Measurements from ENCODE around the gene IFITM5.
"Not testable (repeated sequence)": the region's sequence is repeated elsewhere in the genome, so short reads cannot be mapped to it uniquely, and the experiment has no call there.

The IFITM5 gene

GRCh38 chr11:311013-311748 is 11.9 kb upstream of the IFITM5 start:
- not testable (repeated sequence) for DNase-seq

DNA sequence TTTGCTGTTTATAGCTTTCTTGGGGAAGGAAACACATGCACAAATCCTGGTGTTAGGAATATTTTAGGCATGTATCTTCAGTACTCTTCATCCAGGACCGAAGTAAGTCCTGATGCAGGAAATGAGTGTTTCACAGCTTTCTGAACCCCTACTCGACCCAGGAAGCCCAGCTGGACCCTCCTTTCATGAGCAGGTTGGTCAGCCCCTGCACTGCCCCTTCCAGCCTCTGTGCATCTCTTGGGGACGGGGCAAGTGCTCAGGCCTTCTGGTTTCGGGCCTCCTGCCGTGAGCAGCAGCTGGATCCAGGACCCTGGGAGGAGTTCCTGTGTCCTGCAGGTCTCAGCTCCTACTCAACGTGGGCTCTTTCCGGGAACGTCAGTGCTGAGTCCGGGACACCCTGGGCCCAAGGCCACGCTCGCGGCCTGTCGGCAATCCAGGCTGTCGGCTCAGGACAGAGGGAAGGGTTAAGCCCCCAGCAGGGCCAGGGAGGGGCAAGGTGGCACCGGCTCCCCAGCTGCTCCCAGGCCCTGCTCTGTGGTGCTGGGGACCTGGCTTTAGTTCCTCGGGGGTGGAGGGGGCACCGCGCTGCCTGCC is 10.8 kb upstream of the IFITM5 start:
- not testable (repeated sequence) for DNase-seq

GRCh38 chr11:308740-309665 is 9.7 kb upstream of the IFITM5 start:
- DNase-seq: not testable (repeated sequence)

DNA sequence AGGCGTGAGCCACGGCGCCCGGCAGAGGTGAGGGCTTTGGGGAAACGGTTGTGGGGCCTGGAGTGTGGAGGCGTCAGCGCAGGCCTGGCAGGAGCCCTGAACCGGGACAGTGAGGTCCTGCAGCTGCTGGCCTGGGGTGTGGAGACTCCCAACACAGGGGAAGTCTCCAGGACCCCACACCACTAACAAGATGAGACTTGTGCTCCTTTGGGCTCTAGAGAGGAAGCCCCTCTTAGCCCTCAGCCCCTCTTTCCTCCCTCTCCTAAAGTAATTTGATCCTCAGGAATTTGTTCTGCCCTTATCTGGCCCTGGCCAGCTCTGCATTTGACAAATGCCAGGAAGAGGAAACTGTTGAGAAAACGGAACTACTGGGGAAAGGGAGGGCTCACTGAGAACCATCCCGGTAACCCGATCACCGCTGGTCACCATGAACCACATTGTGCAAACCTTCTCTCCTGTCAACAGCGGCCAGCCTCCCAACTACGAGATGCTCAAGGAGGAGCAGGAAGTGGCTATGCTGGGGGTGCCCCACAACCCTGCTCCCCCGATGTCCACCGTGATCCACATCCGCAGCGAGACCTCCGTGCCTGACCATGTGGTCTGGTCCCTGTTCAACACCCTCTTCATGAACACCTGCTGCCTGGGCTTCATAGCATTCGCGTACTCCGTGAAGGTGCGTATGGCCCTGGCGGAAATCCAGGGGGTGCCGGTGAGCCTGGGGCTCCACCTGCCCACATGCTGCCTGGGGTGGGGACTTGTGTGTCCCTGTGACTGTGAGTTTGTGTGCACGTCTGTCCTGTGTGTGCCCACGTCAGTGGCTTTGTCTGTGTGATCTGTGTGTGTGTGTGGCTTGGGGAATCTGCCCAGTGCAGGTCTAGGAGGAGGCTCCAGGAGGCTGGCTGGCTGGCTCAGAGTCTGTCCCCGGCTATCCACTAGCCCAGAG is 8.7 kb upstream of the IFITM5 start, which contains the start of gene IFITM2:
IFITM2 (plus strand) TSS at position 51 of the 943 bp plus-strand sequence; CDS start at position 428, 377 bp downstream.
- DNase-seq: peak; percentile 93

DNA sequence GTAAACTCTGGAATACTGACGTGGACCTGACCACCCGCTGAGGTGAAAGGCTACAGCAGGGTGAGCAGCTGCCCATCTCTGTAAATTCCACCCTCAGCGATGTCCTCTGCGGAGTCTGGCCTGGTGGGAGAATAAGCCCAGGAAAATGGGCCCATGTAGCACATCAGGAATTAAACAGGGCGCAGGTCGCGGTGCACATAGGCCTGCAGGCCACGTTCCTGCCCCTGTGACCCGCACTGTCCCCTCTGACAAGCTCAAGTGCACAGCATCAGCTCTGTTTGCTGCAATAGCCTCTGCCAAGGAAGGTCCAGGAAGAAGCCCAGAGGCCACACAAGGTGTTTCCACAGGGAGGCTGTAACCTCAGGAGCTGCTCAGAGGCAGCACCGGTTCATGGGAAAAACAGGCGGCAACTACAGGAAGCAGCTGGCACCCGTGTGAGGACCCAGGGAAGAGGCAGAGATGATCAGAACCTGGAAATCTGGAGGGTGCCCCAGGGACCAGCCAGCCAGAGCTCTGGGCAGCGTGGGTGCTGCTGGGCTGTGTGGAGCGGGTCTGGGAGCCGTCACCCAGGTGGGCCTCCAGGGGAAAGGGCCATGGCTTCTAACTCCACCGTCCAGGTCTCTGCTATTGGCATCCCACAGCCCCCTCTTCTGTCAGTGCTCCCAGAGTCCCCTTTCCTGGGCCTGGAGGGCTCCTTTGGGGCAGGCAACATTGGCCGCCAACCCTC is 7.5 kb upstream of the IFITM5 start:
- DNase-seq: no peak

DNA sequence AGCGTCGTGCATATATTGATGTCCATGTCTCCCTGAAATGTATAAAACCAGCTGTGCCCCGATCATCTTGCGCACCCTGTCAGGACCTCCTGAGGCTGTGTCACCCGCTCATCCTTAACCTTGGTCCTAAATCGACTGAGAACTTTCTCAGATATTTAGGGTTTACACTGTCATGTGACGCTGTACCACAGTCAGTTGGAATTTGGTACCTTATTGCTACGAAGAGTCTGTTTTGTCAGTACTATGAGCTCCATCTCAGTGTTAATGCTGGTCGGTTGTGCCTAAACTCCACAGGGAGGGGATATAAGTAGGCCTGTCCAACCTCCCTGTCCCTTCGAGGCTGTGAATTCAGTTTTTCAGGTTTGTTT is 6.5 kb upstream of the IFITM5 start:
- DNase-seq: no peak

- peak; percentile 76 for DNase-seq
These were observed 5.9 kb upstream of the IFITM5 start for GRCh38 chr11:304915-305843.

- no peak for DNase-seq
These were observed 4.8 kb upstream of the IFITM5 start for GRCh38 chr11:304061-304506.

DNA sequence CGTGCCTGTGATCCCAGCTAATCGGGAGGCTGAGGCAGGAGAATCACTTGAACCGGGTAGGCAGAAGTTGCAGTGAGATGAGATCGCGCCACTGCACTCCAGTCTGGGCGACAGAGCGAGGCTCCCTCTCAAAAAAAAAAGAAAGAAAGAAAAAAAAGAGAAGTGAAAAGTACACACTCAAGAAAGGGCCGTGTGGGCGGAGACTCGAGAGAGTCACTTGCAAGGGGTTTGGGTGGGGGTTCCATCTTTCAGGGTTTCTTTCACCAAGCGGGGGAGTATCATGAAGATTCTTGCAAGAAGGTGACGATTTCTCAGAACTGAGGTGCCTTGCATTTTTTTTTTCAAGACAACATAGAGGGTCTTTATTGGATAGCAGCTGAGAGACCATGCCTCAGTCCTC is 4.0 kb upstream of the IFITM5 start:
- peak; percentile 89 for DNase-seq

- no peak for DNase-seq
These were observed 817 bp upstream of the IFITM5 start for GRCh38 chr11:299951-300735.

DNA sequence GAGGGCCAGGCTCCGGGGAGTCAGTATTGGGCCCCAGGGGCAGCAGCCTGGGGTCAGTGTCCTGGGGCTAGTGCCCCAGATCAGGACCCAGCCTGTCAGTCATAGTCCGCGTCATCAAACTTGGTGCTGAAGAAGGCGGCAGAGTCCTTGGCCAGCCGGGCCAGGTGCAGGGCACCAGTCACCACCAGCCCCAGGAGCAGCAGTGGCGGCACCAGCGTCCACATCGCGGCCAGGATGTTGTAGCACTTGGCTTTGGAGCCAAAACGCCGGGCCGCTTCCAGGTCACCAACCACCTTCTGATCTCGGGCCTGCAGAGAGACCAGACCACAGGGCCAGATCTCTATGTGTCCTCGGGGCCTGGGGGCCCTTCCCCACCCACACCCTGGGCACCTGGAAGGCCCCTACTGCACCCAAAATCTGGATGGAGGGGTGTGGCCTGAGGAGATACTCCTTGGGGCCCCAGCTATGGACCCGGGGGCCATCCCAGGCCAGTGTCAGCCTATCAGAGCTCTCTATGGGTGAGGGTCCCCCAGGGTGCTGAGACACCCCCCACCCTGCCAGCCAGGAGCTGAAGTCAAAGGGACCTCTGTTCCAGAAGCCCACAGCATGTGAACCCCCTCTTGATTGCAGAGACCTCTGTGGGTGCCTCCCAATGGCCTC is 790 bp downstream of the IFITM5 start:
- DNase-seq: no peak

- peak; percentile 95 for DNase-seq
These were observed 1.5 kb downstream of the IFITM5 start for GRCh38 chr11:297586-298405.

- no peak for DNase-seq
These were observed 2.2 kb downstream of the IFITM5 start for GRCh38 chr11:297051-297585.

DNA sequence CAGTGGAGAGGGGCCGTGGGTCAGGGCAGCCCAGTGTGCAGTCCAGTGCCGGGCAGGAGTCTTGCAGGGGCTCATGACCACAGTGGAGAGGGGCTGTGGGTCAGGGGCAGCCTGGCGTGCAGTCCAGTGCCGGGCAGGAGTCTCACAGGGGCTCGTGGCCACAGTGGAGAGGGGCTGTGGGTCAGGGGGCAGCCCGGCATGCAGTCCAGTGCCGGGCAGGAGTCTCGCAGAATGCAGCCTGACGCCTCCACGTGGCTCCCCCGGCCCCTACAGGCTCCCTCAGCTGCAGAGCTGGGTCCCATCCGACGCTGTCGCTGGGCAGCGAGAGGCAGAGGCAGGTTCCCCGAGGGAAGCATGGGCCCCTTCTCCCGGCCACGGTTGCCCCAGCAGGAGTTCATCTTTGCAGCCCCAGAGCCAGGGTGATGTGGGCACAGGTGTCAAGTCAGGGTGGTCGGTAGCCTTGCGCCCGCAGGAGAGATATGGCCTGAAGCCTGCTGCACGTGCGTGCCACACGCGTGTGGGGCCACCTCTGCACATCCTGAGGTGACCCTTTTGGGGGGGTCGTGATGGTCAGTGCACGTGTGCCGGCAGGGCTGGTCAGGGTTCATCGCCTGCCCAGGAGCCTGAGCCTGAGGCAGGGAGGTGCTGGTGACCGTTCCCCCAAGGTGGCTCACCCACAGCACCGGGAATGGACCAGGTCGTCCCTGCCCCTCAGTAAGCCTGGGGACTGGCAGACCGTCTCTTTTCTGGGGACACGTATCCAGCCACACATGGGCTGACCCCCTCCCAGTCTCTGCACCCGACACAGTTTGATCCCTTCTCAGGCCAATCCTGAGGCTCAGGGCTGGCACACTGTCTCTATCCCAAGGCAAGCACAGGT is 2.9 kb downstream of the IFITM5 start:
- DNase-seq: no peak

GRCh38 chr11:295351-296170 is 3.8 kb downstream of the IFITM5 start:
- DNase-seq: no peak

DNA sequence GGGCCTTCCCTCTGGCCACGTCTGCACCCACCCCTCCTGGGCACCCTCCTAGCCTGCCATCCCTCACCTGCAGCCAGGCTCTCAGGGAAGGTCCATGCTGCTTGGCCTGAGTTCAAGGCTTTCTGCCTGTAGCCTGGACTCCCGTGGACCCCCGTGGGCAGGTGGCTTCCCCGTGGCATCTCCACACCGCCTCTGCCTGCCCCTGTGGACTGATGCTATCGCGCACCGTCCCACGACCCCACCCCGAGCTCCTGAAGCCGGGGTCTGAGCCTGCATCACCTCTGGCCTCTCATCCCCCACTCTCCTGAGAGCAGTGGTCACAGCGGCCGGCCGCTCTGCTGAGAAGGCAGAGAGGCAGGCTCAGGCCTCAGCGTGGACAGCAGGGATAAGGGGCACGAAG is 4.5 kb downstream of the IFITM5 start:
- DNase-seq: no peak

Data from MV-4-11 (cell line).